SIG-M5 treated with dmso at 0.1 percent for 504 hours (cell line): ENCODE measurements around the gene CPM.
A peak's percentile ranks its signal among the peaks of the same experiment; 100 is the strongest.
"Not testable (repeated sequence)": the region's sequence is repeated elsewhere in the genome, so short reads cannot be mapped to it uniquely, and the experiment has no call there.

ENCODE experiments used
- DNase-seq: peaks from one replicate; lab custom pipeline; 2025; ENCODE audit not compliant: unreplicated experiment; lab: John Stamatoyannopoulos, UW

The CPM gene

DNA sequence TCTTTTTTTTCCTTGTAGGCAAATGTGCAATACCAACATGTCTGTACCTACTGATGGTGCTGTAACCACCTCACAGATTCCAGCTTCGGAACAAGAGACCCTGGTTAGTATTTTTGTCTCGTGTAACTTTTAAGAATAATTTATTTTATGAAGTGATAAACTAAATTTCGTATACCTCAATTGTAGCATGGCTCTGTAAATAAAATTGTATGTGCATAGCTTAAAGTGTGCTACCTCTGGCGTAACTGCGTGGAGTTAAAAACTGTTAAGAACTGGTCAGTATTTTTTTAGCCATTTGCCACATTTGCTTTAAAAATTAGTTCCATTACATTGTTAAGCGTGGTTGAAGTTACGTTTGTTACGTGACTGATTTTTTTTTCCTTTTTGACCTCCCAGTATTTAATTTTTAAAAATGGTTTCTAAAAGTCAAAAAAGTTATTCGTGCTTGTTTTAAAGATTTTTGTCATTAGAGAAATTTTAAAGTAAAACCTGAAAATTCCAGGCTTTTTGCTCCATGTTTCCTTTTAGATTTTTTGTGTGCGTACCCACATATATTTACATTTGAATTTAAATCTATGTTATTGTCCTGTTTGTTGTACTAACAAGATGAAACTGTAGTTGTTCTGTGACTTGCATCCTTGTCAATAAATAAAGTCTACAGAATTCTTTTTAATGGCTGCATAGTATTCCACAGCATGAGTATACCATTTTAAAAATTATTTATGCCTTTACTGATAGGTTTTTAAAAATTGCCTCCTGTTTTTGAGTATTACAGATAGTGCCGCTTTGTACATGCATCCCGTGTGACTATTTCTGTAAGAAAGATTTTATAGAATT is 123.6 kb downstream of the CPM start:
- DNase-seq = no peak

DNA sequence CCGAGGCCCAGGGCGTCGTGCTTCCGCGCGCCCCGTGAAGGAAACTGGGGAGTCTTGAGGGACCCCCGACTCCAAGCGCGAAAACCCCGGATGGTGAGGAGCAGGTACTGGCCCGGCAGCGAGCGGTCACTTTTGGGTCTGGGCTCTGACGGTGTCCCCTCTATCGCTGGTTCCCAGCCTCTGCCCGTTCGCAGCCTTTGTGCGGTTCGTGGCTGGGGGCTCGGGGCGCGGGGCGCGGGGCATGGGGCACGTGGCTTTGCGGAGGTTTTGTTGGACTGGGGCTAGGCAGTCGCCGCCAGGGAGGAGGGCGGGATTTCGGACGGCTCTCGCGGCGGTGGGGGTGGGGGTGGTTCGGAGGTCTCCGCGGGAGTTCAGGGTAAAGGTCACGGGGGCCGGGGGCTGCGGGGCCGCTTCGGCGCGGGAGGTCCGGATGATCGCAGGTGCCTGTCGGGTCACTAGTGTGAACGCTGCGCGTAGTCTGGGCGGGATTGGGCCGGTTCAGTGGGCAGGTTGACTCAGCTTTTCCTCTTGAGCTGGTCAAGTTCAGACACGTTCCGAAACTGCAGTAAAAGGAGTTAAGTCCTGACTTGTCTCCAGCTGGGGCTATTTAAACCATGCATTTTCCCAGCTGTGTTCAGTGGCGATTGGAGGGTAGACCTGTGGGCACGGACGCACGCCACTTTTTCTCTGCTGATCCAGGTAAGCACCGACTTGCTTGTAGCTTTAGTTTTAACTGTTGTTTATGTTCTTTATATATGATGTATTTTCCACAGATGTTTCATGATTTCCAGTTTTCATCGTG is 124.4 kb downstream of the CPM start:
- DNase-seq = peak; percentile 97

DNA sequence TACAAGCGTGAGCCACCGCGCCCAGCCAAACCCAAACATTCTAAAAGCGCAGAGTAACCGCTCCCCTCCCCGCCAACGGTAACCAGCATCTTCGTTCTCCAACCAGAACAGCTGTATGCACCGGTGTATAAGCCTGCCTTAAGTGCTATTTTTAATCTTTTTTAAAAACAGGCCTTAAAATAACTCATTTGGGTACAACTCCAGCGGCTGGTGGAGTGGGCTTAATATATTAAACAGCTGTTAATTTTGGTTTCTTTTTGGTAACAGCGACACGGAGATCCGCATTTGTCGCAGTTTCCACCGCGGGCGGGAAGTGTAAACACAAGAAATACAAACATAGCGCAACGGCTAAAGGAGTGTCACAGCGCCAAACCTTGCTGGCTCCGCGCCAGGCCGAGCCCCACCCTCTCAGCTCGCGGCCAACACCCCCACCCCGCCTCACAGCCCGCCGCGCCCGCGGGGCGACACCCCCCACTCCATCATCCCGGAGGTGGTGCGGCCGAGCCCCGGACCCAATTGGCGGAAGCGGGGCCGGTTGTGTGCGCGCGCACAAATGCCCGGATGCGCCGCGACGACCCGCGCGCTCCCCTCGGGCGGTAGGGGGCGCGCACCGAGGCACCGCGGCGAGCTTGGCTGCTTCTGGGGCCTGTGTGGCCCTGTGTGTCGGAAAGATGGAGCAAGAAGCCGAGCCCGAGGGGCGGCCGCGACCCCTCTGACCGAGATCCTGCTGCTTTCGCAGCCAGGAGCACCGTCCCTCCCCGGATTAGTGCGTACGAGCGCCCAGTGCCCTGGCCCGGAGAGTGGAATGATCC is 125.2 kb downstream of the CPM start, which contains the start of gene MDM2:
Gene MDM2, plus strand, starts transcription at position 602 of the 812 bp plus-strand sequence. CDS start 301 bp downstream, outside the sequence.
- peak; percentile 91 for DNase-seq

DNA sequence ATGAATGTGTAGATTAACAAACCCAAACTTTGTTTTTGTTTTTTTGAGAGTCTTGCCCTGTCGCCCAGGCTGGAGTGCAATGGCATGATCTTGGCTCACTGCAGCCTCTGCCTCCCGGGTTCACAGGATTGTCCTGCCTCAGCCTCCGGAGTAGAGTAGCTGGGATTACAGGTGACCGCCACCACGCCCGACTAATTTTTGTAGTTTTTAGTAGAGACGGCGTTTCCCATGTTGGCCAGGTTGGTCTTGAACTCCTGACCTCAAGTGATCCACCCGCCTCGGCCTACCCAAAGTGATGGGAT is 125.7 kb downstream of the CPM start:
- not testable (repeated sequence) for DNase-seq

DNA sequence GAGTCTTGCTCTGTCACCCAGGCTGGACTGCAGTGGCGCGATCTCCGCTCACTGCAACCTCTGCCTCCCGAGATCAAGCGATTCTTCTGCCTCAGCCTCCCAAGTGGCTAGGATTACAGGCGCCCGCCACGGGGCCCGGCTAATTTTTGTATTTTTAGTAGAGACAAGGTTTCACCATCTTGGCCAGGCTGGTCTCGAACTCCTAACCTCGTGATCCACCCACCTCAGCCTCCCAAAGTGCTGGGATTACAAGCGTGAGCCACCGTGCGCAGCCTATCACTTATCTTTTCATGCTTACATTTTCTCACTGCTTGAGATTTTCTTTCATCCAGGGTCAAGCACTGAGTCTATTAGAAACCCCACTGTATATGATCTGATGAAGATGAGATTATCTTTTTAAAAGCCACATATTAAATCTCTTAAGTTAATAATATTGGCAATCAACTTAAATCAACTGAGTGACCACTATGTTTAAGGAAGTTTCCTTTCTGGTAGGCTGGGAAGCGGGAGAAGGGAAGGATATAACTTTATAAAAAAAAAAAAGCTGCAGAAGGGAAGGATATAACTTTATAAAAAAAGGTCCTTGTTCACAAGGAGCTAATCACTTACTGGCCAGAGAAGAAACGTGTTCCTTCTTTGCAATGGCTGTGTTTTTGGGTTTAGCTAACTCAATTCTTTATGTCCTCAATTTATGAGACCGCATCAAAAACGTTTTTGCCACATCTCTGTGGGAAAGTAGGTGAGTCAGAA is 126.3 kb downstream of the CPM start:
- DNase-seq = no peak

DNA sequence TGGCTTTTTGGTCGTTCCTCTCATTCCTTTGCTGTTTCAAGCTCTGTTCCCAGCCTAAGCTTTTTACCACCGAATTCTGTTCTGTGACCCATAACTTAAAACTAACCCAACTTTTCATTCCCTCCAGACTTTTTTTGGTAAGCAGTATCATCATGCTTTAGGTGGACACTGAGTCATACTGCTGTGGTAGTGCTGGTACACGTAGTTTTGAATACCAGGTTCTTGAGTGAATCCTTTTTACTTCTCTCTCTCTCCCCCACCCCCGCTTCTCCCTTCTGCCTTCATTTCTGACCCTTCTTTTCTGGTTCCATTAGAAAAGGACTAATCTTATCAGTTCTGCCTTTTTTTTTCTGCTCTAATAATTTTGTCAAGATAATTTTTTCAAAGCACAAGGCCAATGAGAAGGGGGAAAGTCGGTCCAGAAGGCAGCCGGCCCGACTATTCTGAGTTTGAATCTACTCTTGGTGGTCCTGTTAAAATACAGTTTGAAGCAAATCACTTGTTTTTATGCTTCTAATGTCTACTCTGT is 127.3 kb downstream of the CPM start:
- no peak for DNase-seq

DNA sequence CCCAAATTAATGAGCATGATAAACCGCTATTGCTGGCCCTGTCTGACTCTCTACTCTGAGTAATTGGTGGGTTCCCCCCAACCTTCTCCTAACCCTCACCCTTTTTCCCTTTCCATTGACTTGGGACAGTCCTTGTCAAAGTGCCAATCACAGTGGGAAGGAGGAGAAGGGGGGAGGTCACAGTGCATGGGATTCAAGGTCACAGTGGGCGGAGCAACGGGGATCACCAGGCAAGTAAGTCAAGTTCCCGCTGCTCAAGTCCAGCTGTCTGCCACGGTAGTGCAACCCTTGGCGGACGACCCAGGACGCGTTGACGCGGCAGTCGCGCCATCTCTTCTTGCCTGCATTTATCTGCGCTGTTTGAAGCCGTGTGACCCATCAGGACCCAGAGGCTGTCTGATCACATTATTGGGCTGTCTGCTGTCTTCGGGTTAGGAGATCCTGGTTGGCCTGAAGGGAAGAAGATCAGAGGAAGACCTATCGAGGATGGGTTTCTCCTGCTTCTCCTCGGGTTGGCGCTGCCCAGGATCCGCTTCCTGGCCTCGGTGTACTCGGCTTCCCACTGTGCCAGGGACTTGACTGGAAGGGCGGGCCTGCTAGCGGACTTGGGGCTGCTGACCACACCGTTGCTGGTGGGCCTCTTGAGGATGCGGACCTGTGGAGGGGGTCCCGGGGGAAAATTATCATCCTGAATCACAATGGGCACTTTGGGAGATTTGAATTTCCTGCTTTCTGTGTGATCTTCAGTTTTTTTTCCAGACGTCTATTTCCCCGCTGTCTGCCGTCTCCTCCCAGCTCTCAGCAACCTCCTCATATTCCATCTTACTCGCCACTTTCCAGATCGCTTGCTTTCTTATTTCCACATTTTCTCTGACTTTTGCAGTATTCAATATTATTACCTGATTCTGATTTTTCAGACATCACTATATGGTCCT is 128.0 kb downstream of the CPM start:
- no peak for DNase-seq

DNA sequence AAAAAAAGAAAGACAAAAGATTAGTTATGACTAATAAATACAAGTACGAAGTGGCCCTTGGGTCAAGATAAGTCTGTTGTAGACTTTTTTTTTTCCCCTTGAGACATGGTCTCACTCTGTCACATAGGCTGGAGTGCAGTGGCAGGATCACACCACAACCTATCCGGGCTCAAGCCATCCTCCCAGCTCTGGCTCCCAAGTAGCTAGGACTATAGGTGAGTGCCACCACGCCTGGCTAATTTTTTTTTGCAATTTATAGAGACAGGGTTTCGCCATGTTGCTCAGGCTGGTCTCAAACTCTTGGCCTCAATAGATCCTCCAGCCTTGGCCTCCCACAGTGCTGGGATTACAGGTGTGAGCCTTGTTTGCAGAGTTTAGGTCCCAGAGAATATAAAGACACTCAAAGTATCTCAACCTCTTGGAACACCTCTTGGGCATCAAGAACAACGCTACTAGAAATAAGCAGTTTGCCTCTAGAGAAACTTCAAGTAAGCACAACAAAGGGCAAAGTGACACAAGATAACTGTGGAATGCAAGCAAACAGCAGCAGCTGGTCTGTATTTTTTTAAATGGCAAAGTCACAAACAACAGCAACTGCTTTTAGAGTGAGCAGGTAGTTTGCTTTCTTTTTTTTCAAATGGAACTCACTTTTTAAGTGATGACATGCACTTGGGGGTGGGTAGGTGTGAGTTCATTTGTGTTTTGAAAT is 128.9 kb downstream of the CPM start:
- DNase-seq = no peak

DNA sequence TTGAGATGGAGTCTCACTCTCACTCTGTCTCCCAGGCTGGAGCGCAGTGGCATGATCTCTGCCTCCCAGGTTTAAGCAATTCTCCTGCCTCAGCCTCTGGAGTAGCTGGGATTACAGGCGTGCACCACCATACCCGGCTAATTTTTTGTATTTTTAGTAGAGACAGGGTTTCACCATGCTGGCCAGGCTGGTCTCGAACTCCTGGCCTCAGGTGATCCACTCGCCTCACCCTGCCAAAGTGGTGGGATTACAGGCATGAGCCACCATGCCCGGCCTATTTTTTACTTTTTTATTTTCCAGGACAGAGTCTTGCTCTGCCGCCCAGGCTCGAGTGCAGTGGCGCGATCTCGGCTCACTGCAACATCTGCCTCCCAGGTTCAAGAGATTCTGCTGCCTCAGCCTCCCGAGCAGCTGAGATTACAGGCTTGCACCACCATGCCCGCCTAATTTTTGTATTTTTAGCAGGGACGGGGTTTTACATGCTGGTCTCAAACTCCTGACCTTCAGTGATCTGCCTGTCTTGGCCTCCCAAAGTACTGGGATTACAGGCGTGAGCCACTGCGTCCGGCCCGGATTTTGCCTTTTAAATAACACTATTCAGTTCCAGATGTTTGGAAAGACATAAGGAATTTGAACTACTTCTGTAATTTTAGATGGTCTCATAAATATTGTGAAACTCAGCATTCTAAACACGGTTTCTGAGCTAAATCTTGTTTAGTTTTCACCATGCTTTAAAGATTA is 129.9 kb downstream of the CPM start:
- DNase-seq = not testable (repeated sequence)

DNA sequence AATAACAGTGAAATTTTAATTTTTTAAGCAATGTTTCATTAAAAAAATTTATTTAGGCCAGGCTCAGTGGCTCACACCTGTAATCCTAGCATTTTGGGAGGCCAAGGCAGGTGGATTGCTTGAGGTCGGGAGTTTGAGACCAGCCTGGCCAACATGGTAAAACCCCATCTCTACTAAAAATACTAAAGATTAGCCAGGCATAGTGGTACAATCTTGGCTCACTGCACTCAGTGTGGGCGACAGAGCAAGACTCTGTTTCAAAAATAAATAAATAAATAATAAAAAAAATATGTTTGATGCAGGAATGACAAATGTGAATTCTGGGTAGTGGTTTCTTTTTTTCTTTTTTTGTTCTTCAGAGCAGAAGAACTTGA is 130.6 kb downstream of the CPM start:
- not testable (repeated sequence) for DNase-seq
